Measurements from ENCODE around the gene UBAP2. TPM values are rescaled to one million over a fixed set of nuclear protein-coding genes. Genes with fewer than 3 reads are reported as not detected.

UBAP2 gene
- total and polyA plus RNA-seq, 2 donors (not counting 1 experiment from before 2014, with no cell fraction given): 15.5 to 26.2 TPM

GRCh38 chr9:33952066-33952465 is 96.6 kb downstream of the UBAP2 start:
- Histone ChIP-seq H3K36me3 (replicated peaks in 1 of 2; ENCODE audit: control extremely low read depth in 1 of 2, control insufficient read depth in 1 of 2, extremely low read depth in 1 of 2, insufficient read depth in 2 of 2, low read length in 1 of 2) (peaks cover under 1 to 14% of the 10 kb centered on the region in 2 experiments), H3K27ac (ENCODE audit: low read length in 2 of 2) (no peak overlapping the region), H3K4me2 (replicated peaks; ENCODE audit: low read depth, low read length, poor library complexity, severe bottlenecking) (no peak overlapping the region), H3K27me3 (replicated peaks in 1 of 4; ENCODE audit: control extremely low read depth in 1 of 4, control insufficient read depth in 3 of 4, insufficient read depth in 4 of 4, low read length in 3 of 4) (no peaks in the 10 kb centered on the region), H3K79me2 (ENCODE audit: control insufficient read depth, insufficient read depth, low read length) (no peaks in the 10 kb centered on the region), H3K4me3 (ENCODE audit: control extremely low read depth in 1 of 5, extremely low read depth in 1 of 5, insufficient read depth in 1 of 5, low read depth in 2 of 5, low read length in 4 of 5) (no peak overlapping the region), H3K9me3 (ENCODE audit: control extremely low read depth in 1 of 3, control insufficient read depth in 2 of 3, insufficient read depth in 1 of 3, low read length in 2 of 3) (no peaks in the 10 kb centered on the region), H3K4me1 (ENCODE audit: control insufficient read depth in 2 of 2, insufficient read depth in 2 of 2, low read length in 2 of 2) (no peaks in the 10 kb centered on the region), H4K20me1 (ENCODE audit: control insufficient read depth, insufficient read depth, low read length, poor library complexity, severe bottlenecking) (no peaks in the 10 kb centered on the region), H3K9ac (ENCODE audit: low read length) (no peak overlapping the region), H2AFZ (ENCODE audit: insufficient read depth, low read depth, low read length, poor library complexity, severe bottlenecking) (no peak overlapping the region)
- Mint-ChIP-seq H3K4me3 (no peak overlapping the region), H3K9me3 (ENCODE audit: insufficient read depth) (no peaks in the 10 kb centered on the region), H3K27ac (no peak overlapping the region), H3K4me1 (no peaks in the 10 kb centered on the region), H3K27me3 (no peaks in the 10 kb centered on the region)
- TF ChIP-seq EZH2 (IDR thresholded peaks at IDR 0.05; ENCODE audit: borderline replicate concordance, insufficient read depth, low read depth, low read length, poor library complexity, severe bottlenecking): no peak
- TF ChIP-seq CTCF (IDR thresholded peaks at IDR 0.05): no peak
- ATAC-seq (ENCODE audit: low read depth) (no peak), DNase-seq (no peak)
- WGBS (ENCODE audit: insufficient coverage): no CpG with 5 or more reads among the region's 2 CpGs
- ChIA-PET POLR2A (no interaction called here), CTCF (interaction anchor here (0.7 kb wide), 1 partner anchor 27 kb away, joined by 3 read pairs; no protein-coding TSS in a partner anchor)
- intact Hi-C loops (cut with micrococcal nuclease): no loop called here

DNA sequence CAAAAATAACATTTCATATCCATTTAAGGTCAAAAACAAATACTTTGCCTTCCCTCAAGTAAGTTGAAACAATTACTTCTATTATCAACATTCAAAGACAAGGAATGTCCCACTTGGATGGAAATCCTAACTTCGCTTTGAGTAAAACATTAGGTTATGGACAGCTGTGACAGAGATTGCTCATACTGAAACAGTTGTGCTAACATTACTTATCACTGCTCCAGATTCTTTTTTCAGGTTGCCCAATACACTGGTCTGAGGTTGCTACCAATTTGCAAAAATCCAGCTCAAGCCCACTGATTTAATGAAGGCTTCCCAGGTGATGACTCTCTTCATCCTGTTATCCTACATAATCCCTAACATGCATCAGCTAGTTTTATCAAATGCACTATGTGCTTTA is 98.3 kb downstream of the UBAP2 start:
- Histone ChIP-seq H3K9ac (ENCODE audit: low read length) (no peak overlapping the region), H3K4me2 (replicated peaks; ENCODE audit: low read depth, low read length, poor library complexity, severe bottlenecking) (no peak overlapping the region), H3K79me2 (ENCODE audit: control insufficient read depth, insufficient read depth, low read length) (no peaks in the 10 kb centered on the region), H3K27ac (ENCODE audit: low read length in 2 of 2) (no peak overlapping the region), H3K4me3 (ENCODE audit: control extremely low read depth in 1 of 5, extremely low read depth in 1 of 5, insufficient read depth in 1 of 5, low read depth in 2 of 5, low read length in 4 of 5) (no peak overlapping the region), H3K4me1 (ENCODE audit: control insufficient read depth in 2 of 2, insufficient read depth in 2 of 2, low read length in 2 of 2) (no peaks in the 10 kb centered on the region), H4K20me1 (ENCODE audit: control insufficient read depth, insufficient read depth, low read length, poor library complexity, severe bottlenecking) (no peaks in the 10 kb centered on the region), H3K36me3 (replicated peaks in 1 of 2; ENCODE audit: control extremely low read depth in 1 of 2, control insufficient read depth in 1 of 2, extremely low read depth in 1 of 2, insufficient read depth in 2 of 2, low read length in 1 of 2) (peaks cover 3 to 17% of the 10 kb centered on the region in 2 experiments), H3K9me3 (ENCODE audit: control extremely low read depth in 1 of 3, control insufficient read depth in 2 of 3, insufficient read depth in 1 of 3, low read length in 2 of 3) (no peaks in the 10 kb centered on the region), H3K27me3 (replicated peaks in 1 of 4; ENCODE audit: control extremely low read depth in 1 of 4, control insufficient read depth in 3 of 4, insufficient read depth in 4 of 4, low read length in 3 of 4) (no peaks in the 10 kb centered on the region), H2AFZ (ENCODE audit: insufficient read depth, low read depth, low read length, poor library complexity, severe bottlenecking) (no peak overlapping the region)
- Mint-ChIP-seq H3K4me1 (no peaks in the 10 kb centered on the region), H3K4me3 (no peak overlapping the region), H3K27me3 (no peaks in the 10 kb centered on the region), H3K27ac (no peak overlapping the region), H3K9me3 (ENCODE audit: insufficient read depth) (no peaks in the 10 kb centered on the region)
- intact Hi-C loops (cut with micrococcal nuclease): no loop called here
- ChIA-PET CTCF (interaction anchor here (1.0 kb wide), 1 partner anchor 397 kb away, joined by 4 read pairs; no protein-coding TSS in a partner anchor), POLR2A (interaction anchor here (0.7 kb wide), 1 partner anchor 840 kb away, joined by 5 read pairs; no protein-coding TSS in a partner anchor)
- TF ChIP-seq EZH2 (IDR thresholded peaks at IDR 0.05; ENCODE audit: borderline replicate concordance, insufficient read depth, low read depth, low read length, poor library complexity, severe bottlenecking): no peak
- no peak for TF ChIP-seq CTCF (IDR thresholded peaks at IDR 0.05)
- WGBS (ENCODE audit: insufficient coverage): no CpG with 5 or more reads among the region's 1 CpG
- ATAC-seq (ENCODE audit: low read depth): no peak
- DNase-seq: no peak
